GM10266 (cell line): ENCODE data around the gene AGO1.

Source experiments
- DNase-seq: peaks from one replicate; pipeline ENCODE4 v3.0.0; 2012; ENCODE audit errors: extremely low spot score
- CTCF ChIP-seq: IDR thresholded peaks from 2 replicates; pipeline ENCODE4 v1.5.1; 2012; ENCODE audit warnings: mild to moderate bottlenecking, low read depth; ENCODE audit not compliant: control insufficient read depth, insufficient read depth; ENCODE audit errors: missing control alignments

AGO1 gene

GRCh38 chr1:35931446-35932157, 48.6 kb downstream of the AGO1 start:
- DNase-seq, result no peak
- no peak for TF ChIP-seq CTCF

- DNase-seq, result no peak
- no peak for TF ChIP-seq CTCF
These were observed 49.2 kb downstream of the AGO1 start for GRCh38 chr1:35932158-35932636.

GRCh38 chr1:35932941-35933340, 49.9 kb downstream of the AGO1 start:
- no peak for TF ChIP-seq CTCF
- DNase-seq, result no peak

GRCh38 chr1:35935442-35936388, 52.7 kb downstream of the AGO1 start:
- TF ChIP-seq CTCF, result no peak
- DNase-seq, result no peak

GRCh38 chr1:35936838-35937237, 53.8 kb downstream of the AGO1 start:
- no peak for DNase-seq
- TF ChIP-seq CTCF, result no peak

- DNase-seq, result no peak
- TF ChIP-seq CTCF, result no peak
These were observed 56.5 kb downstream of the AGO1 start for GRCh38 chr1:35939484-35939883.
